Measurements from ENCODE around the gene OR5AU1.
"Not testable (repeated sequence)": the region's sequence is repeated elsewhere in the genome, so short reads cannot be mapped to it uniquely, and the experiment has no call there.

- TF ChIP-seq, protein P1, sequence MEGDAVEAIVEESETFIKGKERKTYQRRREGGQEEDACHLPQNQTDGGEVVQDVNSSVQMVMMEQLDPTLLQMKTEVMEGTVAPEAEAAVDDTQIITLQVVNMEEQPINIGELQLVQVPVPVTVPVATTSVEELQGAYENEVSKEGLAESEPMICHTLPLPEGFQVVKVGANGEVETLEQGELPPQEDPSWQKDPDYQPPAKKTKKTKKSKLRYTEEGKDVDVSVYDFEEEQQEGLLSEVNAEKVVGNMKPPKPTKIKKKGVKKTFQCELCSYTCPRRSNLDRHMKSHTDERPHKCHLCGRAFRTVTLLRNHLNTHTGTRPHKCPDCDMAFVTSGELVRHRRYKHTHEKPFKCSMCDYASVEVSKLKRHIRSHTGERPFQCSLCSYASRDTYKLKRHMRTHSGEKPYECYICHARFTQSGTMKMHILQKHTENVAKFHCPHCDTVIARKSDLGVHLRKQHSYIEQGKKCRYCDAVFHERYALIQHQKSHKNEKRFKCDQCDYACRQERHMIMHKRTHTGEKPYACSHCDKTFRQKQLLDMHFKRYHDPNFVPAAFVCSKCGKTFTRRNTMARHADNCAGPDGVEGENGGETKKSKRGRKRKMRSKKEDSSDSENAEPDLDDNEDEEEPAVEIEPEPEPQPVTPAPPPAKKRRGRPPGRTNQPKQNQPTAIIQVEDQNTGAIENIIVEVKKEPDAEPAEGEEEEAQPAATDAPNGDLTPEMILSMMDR (IDR thresholded peaks at IDR 0.05; ENCODE audit: poor library complexity) = not testable (repeated sequence)
- not testable (repeated sequence) for TF ChIP-seq EZH2 (IDR thresholded peaks at IDR 0.05; ENCODE audit: borderline replicate concordance); EZH2phosphoT487 (IDR thresholded peaks at IDR 0.05; ENCODE audit: low read depth, severe bottlenecking, unreplicated experiment)
Measured at GRCh38 chr14:21158175-21158574, 2.3 kb upstream of the OR5AU1 start.

All from hepatocyte (in vitro differentiated cells).